Ovary (tissue), 3 donors: ENCODE measurements around the gene MICALL1.
"Not testable (repeated sequence)": the region's sequence is repeated elsewhere in the genome, so short reads cannot be mapped to it uniquely, and the experiment has no call there.

Experiments
- EP300 ChIP-seq: sonication (generic); formaldehyde crosslinking; IDR thresholded peaks from one replicate; pipeline ENCODE4 v1.6.1; 2017; ENCODE audit warnings: antibody characterized with exemption
- POLR2A ChIP-seq: fragments of 450-650 bp; IDR thresholded peaks from one replicate; pipeline ENCODE4 v1.6.1; 2017; ENCODE audit warnings: antibody characterized with exemption, mild to moderate bottlenecking, moderate library complexity
- TF ChIP-seq, protein P1 (sequence below), 3 donors: fragments of 450-650 bp in 2 of 3; fragments of 200-600 bp in 1 of 3; IDR thresholded peaks; one replicate each; pipeline versions ENCODE4 v1.5.1 to v1.8.0; 2016 to 2022; ENCODE audit warnings: antibody characterized with exemption in 3 of 3, mild to moderate bottlenecking in 1 of 3
- donor health status: DM: no; HTN: no; CAD: no.

DNA sequence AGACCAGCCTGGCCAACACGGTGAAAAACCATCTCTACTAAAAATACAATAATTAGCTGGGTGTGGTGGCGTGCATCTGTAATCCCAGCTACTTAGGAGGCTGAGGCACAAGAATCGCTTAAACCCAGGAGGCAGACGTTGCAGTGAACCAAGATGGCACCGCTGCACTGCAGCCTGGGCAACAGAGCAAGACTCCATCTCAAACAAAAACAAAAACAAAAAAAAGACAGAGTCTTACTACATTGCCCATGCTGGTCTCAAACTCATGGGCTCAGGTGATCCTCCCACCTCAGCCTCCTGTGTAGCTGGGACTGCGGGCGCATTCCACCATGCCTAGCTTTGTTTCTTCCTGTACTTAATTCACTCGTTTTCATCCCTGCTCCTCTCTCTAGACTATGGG is 69.9 kb downstream of the MICALL1 start:
- TF ChIP-seq, protein P1, sequence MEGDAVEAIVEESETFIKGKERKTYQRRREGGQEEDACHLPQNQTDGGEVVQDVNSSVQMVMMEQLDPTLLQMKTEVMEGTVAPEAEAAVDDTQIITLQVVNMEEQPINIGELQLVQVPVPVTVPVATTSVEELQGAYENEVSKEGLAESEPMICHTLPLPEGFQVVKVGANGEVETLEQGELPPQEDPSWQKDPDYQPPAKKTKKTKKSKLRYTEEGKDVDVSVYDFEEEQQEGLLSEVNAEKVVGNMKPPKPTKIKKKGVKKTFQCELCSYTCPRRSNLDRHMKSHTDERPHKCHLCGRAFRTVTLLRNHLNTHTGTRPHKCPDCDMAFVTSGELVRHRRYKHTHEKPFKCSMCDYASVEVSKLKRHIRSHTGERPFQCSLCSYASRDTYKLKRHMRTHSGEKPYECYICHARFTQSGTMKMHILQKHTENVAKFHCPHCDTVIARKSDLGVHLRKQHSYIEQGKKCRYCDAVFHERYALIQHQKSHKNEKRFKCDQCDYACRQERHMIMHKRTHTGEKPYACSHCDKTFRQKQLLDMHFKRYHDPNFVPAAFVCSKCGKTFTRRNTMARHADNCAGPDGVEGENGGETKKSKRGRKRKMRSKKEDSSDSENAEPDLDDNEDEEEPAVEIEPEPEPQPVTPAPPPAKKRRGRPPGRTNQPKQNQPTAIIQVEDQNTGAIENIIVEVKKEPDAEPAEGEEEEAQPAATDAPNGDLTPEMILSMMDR (IDR thresholded peaks at IDR 0.05): not testable (repeated sequence)
- not testable (repeated sequence) for TF ChIP-seq EP300, POLR2A
